Measurements from ENCODE around the gene ZNF358.

The ZNF358 gene

GRCh38 chr19:7539827-7540425 is 24.0 kb downstream of the ZNF358 start:
- no peak for DNase-seq

GRCh38 chr19:7540761-7541474 is 25.0 kb downstream of the ZNF358 start:
- DNase-seq = peak; percentile 41

GRCh38 chr19:7541475-7541824 is 25.5 kb downstream of the ZNF358 start:
- DNase-seq = no peak

- DNase-seq = no peak
Measured at GRCh38 chr19:7541828-7542443, 26.0 kb downstream of the ZNF358 start.

- DNase-seq = no peak
Measured at GRCh38 chr19:7542556-7543348, 26.8 kb downstream of the ZNF358 start.

- no peak for DNase-seq
Measured at GRCh38 chr19:7544626-7545025, 28.7 kb downstream of the ZNF358 start.

GRCh38 chr19:7545300-7545699 is 29.4 kb downstream of the ZNF358 start:
- DNase-seq = no peak

- no peak for DNase-seq
Measured at GRCh38 chr19:7545904-7546303, 30.0 kb downstream of the ZNF358 start.

GRCh38 chr19:7547159-7547558 is 31.3 kb downstream of the ZNF358 start:
- DNase-seq = no peak

- DNase-seq = no peak
Measured at GRCh38 chr19:7549429-7550148, 33.7 kb downstream of the ZNF358 start.

GRCh38 chr19:7550169-7550770 is 34.4 kb downstream of the ZNF358 start:
- no peak for DNase-seq

GRCh38 chr19:7550987-7551761 is 35.3 kb downstream of the ZNF358 start:
- peak; percentile 47 for DNase-seq

GRCh38 chr19:7552781-7553180 is 36.9 kb downstream of the ZNF358 start:
- no peak for DNase-seq

- no peak for DNase-seq
Measured at GRCh38 chr19:7554565-7554964, 38.7 kb downstream of the ZNF358 start.

- no peak for DNase-seq
Measured at GRCh38 chr19:7554990-7555864, 39.3 kb downstream of the ZNF358 start.

GRCh38 chr19:7556696-7557315 is 40.9 kb downstream of the ZNF358 start:
- no peak for DNase-seq

GRCh38 chr19:7558667-7559066 is 42.8 kb downstream of the ZNF358 start:
- DNase-seq = no peak

- no peak for DNase-seq
Measured at GRCh38 chr19:7559102-7559501, 43.2 kb downstream of the ZNF358 start.

- DNase-seq = no peak
Measured at GRCh38 chr19:7560255-7560654, 44.4 kb downstream of the ZNF358 start.

- no peak for DNase-seq
Measured at GRCh38 chr19:7561325-7561724, 45.4 kb downstream of the ZNF358 start.
